Embryonic facial prominence (tissue), 1 donor: ENCODE measurements around the gene TMEM138.
A peak's percentile ranks its signal among the peaks of the same experiment; 100 is the strongest.

Experiments used
- DNase-seq: peaks from one replicate; pipeline ENCODE4 v3.0.0-alpha.2; 2016; ENCODE audit errors: extremely low spot score

The TMEM138 gene

GRCh38 chr11:61341706-61342105 is 20.5 kb upstream of the TMEM138 start:
- no peak for DNase-seq

GRCh38 chr11:61342207-61342803 is 19.9 kb upstream of the TMEM138 start:
- no peak for DNase-seq

- DNase-seq = no peak
These were observed 18.1 kb upstream of the TMEM138 start for GRCh38 chr11:61343792-61344745.

- no peak for DNase-seq
These were observed 17.0 kb upstream of the TMEM138 start for GRCh38 chr11:61345170-61345610.

- no peak for DNase-seq
These were observed 16.0 kb upstream of the TMEM138 start for GRCh38 chr11:61345954-61346843.

GRCh38 chr11:61347916-61348461 is 14.2 kb upstream of the TMEM138 start:
- no peak for DNase-seq

- DNase-seq = no peak
These were observed 12.9 kb upstream of the TMEM138 start for GRCh38 chr11:61349189-61349751.

- no peak for DNase-seq
These were observed 12.3 kb upstream of the TMEM138 start for GRCh38 chr11:61349916-61350315.

- DNase-seq = no peak
These were observed 11.8 kb upstream of the TMEM138 start for GRCh38 chr11:61350336-61350735.

- DNase-seq = no peak
These were observed 11.4 kb upstream of the TMEM138 start for GRCh38 chr11:61350803-61351202.

- no peak for DNase-seq
These were observed 10.1 kb upstream of the TMEM138 start for GRCh38 chr11:61352038-61352437.

- no peak for DNase-seq
These were observed 8.8 kb upstream of the TMEM138 start for GRCh38 chr11:61353131-61354067.

- DNase-seq = no peak
These were observed 8.0 kb upstream of the TMEM138 start for GRCh38 chr11:61354208-61354607.

- DNase-seq = no peak
These were observed 5.5 kb upstream of the TMEM138 start for GRCh38 chr11:61356706-61357105.

GRCh38 chr11:61357233-61357893 is 4.8 kb upstream of the TMEM138 start:
- DNase-seq = no peak

- DNase-seq = no peak
These were observed 4.3 kb upstream of the TMEM138 start for GRCh38 chr11:61357894-61358239.

GRCh38 chr11:61358566-61358965 is 3.6 kb upstream of the TMEM138 start:
- DNase-seq = no peak

- no peak for DNase-seq
These were observed 2.7 kb upstream of the TMEM138 start for GRCh38 chr11:61359516-61359915.

- DNase-seq = no peak
These were observed 885 bp upstream of the TMEM138 start for GRCh38 chr11:61361237-61361740.

GRCh38 chr11:61362542-61362875 is 335 bp downstream of the TMEM138 start:
- DNase-seq = peak; percentile 28
